K562 (cell line): Measurements from ENCODE around the gene NKG7. TPM values are rescaled to one million over a fixed set of nuclear protein-coding genes. Genes with fewer than 3 reads are reported as not detected.

Experiments used
- CHAMP1 ChIP-seq: fragments of 450-650 bp; IDR thresholded peaks from 2 replicates; pipeline ENCODE4 v1.6.1; 2016; ENCODE audit warnings: mild to moderate bottlenecking
- E4F1 ChIP-seq: fragments of 250-450 bp; sonication (Bioruptor Pico); IDR thresholded peaks from 2 replicates; pipeline ENCODE4 v1.5.0; 2021; ENCODE audit warnings: mild to moderate bottlenecking, borderline replicate concordance
- FUS ChIP-seq: fragments of 200-400 bp; formaldehyde crosslinking; optimal IDR thresholded peaks from 2 replicates; pipeline ENCODE3; 2017; ENCODE audit warnings: low read depth, low read length
- GTF2A2 ChIP-seq: IDR thresholded peaks from 2 replicates; pipeline ENCODE4 v1.6.1; 2016; ENCODE audit warnings: mild to moderate bottlenecking, missing genetic modification characterization, missing compliant biosample characterization
- HBP1 ChIP-seq: fragments of 450-650 bp; formaldehyde crosslinking; IDR thresholded peaks from 2 replicates; pipeline ENCODE4 v1.4.0; 2022; ENCODE audit warnings: missing genetic modification characterization
- HDAC6 ChIP-seq: IDR thresholded peaks from 2 replicates; pipeline ENCODE4 v1.6.1; 2012; ENCODE audit warnings: low read depth, mild to moderate bottlenecking, control low read depth, inconsistent platforms, low read length, moderate library complexity
- HES1 ChIP-seq: fragments of 450-650 bp; IDR thresholded peaks from 2 replicates; pipeline ENCODE4 v1.6.1; 2016; ENCODE audit warnings: low read depth, mild to moderate bottlenecking, moderate library complexity
- HNRNPK ChIP-seq: fragments of 200-400 bp; formaldehyde crosslinking; IDR thresholded peaks from one replicate; pipeline ENCODE4 v1.6.1; 2018; ENCODE audit warnings: mild to moderate bottlenecking, low read depth, low read length; ENCODE audit not compliant: poor library complexity, severe bottlenecking
- OTX1 ChIP-seq: fragments of 450-650 bp; formaldehyde crosslinking; IDR thresholded peaks from 2 replicates; pipeline ENCODE4 v1.4.0; 2022; ENCODE audit warnings: mild to moderate bottlenecking
- PHF21A ChIP-seq: fragments of 450-650 bp; IDR thresholded peaks from 2 replicates; pipeline ENCODE4 v1.6.1; 2017; ENCODE audit warnings: low read depth, borderline replicate concordance
- RAD51 ChIP-seq: fragments of 450-650 bp; IDR thresholded peaks from 2 replicates; pipeline ENCODE4 v1.7.1; 2016; ENCODE audit warnings: low read depth, mild to moderate bottlenecking, borderline replicate concordance
- RBM22 ChIP-seq: fragments of 200-400 bp; formaldehyde crosslinking; IDR thresholded peaks from 2 replicates; pipeline ENCODE4 v1.6.1; 2018; ENCODE audit warnings: low read length, low read depth; ENCODE audit not compliant: poor library complexity, severe bottlenecking
- TEAD2 ChIP-seq: fragments of 450-650 bp; IDR thresholded peaks from 2 replicates; pipeline ENCODE4 v1.6.1; 2016; ENCODE audit warnings: missing genetic modification characterization, control low read depth, missing compliant biosample characterization
- TRIM25 ChIP-seq: fragments of 450-650 bp; IDR thresholded peaks from 2 replicates; pipeline ENCODE4 v1.7.0; 2016; ENCODE audit warnings: borderline replicate concordance
- ZNF224 ChIP-seq: sonication (generic); formaldehyde crosslinking; IDR thresholded peaks from 2 replicates; pipeline ENCODE4 v1.8.0; 2022; ENCODE audit warnings: mild to moderate bottlenecking, missing genetic modification reagents
- ZNF232 ChIP-seq: sonication (generic); formaldehyde crosslinking; IDR thresholded peaks from 2 replicates; pipeline ENCODE4 v1.8.0; 2022; ENCODE audit warnings: mild to moderate bottlenecking, missing genetic modification reagents
- ZNF311 ChIP-seq: fragments of 250-450 bp; sonication (Bioruptor Pico); IDR thresholded peaks from 2 replicates; pipeline ENCODE4 v1.4.0; 2020; ENCODE audit warnings: mild to moderate bottlenecking, moderate library complexity
- ZNF583 ChIP-seq: fragments of 250-450 bp; sonication (Bioruptor Pico); IDR thresholded peaks from 2 replicates; pipeline ENCODE4 v1.4.0; 2020
- polyA plus RNA-seq, 8 experiments: library from polyadenylated mRNA; depleted of rRNA in 4 of 8; stranded (reverse) in 5 of 8; unstranded in 3 of 8; fragments of >200 nt; fragmentation: Nextera tagmentation in 2 of 8; fragmentation: Illumina TruSeq in 1 of 8; extraction: Ambion mirVana in 2 of 8; extraction: Trizol in 1 of 8; gene quantifications; 2 replicates each; pipeline versions ENCODE4 v1.2.1 to v1.2.3, GENCODE V29; 2011 to 2014; ENCODE audit warnings: inconsistent platforms in 1 of 8, missing spikeins in 1 of 8
- total RNA-seq, 7 experiments: library from RNA; depleted of rRNA in 6 of 7; stranded (reverse); fragments of >200 nt in 6 of 7; fragmentation: Illumina TruSeq in 2 of 7; extraction: Trizol in 2 of 7; gene quantifications; 2 replicates each; pipeline versions ENCODE4 v1.2.1 to v1.2.3, GENCODE V29; 2011 to 2021; ENCODE audit warnings: low replicate concordance in 1 of 7

NKG7 gene
- total and polyA plus RNA-seq, 9 of the 15 experiments (the other 6 are each of a cell fraction or from before 2014, with no cell fraction given) = 0.30 to 0.70 (median 0.51) TPM; not detected in 2

- TF ChIP-seq HES1 (no peak), ZNF232 (CRISPR knock-in tag) (no peak), FUS (no peak), GTF2A2 (tag) (no peak), TRIM25 (peak; percentile 89; the same call in 1 of the 2 replicates), HBP1 (CRISPR knock-in tag) (peak; percentile 63; the same call in 1 of the 2 replicates), PHF21A (no peak), HNRNPK (no peak), ZNF583 (no peak), ZNF224 (no peak), RBM22 (no peak), TEAD2 (tag) (no peak), HDAC6 (no peak), OTX1 (peak; percentile 93; the same call in 1 of the 2 replicates), ZNF311 (no peak), E4F1 (CRISPR knock-in tag) (no peak), RAD51 (no peak), CHAMP1 (no peak)
Observed at GRCh38 chr19:51366389-51367254, 5.8 kb downstream of the NKG7 start (continued).
